MM.1S (cell line): ENCODE results near the gene PDK1.

ENCODE experiments used
- CTCF ChIP-seq: fragments of 300-600 bp; sonication (generic); IDR thresholded peaks from 2 replicates; pipeline ENCODE4 v1.5.1; 2016; ENCODE audit warnings: antibody characterized with exemption, low read length, mixed read lengths
- EZH2 ChIP-seq: fragments of 300-600 bp; sonication (generic); optimal IDR thresholded peaks from 2 replicates; pipeline ENCODE3; 2017; ENCODE audit warnings: low read depth, mild to moderate bottlenecking, antibody characterized with exemption, low read length, mixed read lengths

GRCh38 chr2:172609488-172609887 lies 53.6 kb downstream of the PDK1 start:
- TF ChIP-seq CTCF, result no peak
- TF ChIP-seq EZH2, result no peak
